ENCODE results near the gene GPR63.

Gene GPR63

GRCh38 chr6:96816301-96816817 is 20.9 kb downstream of the GPR63 start:
- no peak for DNase-seq

DNA sequence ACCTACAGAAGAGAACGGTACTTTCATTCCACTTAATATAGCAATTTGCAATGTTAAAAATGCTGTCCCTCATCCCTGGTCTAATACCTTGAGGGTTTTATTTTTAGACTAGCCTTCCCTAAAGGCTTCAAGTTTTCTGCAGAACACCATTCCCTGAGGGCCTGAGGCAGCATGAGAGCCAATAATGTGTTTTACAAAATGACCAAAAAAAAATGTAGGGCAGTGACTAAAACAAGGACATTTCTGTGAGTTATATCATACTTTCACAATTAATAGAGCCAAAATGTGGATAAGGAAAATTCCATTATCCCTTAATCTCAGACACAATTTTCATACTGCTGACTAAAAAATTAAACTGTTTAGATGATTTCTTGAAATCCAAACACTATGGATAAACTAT is 22.7 kb downstream of the GPR63 start:
- no peak for DNase-seq

- no peak for DNase-seq
Observed at GRCh38 chr6:96812077-96812703, 25.1 kb downstream of the GPR63 start.

DNA sequence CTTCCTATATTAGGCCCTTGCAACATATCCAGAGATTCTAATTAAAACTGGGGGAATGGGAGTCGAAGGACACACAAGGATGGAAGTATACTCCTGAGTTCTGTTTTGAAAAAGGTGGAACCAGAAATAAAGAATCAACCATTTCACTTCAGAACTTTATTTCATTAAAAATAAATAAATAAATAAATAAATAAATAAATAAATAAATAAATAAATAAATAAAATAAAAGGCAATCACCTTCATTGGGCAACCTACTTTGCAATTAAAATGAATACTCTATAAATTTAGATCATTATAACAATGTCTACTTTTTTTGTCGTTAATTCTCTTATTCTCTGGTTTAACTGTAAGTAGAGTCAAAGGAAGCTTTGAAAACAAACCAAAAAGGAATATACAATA is 25.6 kb downstream of the GPR63 start:
- no peak for DNase-seq

DNA sequence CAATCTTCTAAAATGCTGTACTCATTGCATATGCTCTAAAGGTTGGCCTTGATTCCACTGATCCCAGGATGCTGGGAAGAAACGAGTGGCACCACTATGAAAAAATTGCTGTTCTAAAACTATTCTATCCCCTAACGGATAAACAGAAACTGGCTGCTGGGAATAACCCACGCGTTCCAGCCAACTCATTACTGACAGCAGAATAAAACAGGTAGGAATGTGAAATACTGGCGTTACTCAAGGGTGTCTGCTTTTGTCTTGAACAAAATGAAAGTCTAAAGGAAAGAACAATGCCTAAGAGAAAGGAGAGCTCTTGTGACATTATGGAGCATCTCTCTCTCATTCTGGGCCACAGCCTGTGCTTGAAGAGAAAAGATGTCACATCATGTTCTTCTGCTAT is 26.1 kb downstream of the GPR63 start:
- DNase-seq, result no peak

DNA sequence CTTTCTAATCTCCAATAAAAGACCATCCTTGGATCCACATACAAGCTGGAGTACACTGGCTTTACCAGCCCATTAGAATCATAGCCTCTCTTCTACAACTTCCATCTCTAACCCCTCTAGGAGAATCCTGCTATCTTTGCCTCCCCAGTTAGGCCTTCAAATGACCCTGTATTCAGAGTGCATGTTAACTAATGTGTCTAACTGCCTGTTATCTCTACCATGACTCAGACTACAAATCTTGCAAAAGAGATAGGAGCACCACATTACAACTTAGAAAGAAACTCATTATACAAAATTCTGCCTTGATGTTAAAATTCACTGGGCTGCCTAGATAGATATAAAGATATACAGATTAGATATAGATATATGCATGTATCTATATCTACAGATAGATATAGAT is 28.2 kb downstream of the GPR63 start:
- no peak for DNase-seq

- no peak for DNase-seq
Observed at GRCh38 chr6:96803106-96803481, 34.2 kb downstream of the GPR63 start.

GRCh38 chr6:96795481-96795880 is 41.8 kb downstream of the GPR63 start:
- no peak for DNase-seq

DNA sequence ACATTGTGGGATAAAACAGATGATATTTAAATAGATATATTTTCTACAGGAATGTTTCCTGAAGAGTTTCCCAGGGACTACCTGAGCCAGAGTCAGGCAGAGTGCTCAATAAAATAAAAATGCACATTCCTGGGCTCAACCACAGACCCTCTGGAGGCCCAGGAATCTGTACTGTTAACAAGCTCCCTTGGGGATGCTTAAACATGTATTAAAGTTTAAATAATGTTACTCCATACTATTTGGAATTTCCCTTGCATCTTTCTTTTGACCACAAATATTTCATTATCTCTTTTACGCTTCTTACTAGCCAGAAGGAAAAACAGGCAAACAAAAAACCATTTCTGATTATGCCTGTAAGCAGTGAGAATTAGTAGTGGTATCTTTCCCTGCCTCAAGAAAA is 42.3 kb downstream of the GPR63 start:
- no peak for DNase-seq

DNA sequence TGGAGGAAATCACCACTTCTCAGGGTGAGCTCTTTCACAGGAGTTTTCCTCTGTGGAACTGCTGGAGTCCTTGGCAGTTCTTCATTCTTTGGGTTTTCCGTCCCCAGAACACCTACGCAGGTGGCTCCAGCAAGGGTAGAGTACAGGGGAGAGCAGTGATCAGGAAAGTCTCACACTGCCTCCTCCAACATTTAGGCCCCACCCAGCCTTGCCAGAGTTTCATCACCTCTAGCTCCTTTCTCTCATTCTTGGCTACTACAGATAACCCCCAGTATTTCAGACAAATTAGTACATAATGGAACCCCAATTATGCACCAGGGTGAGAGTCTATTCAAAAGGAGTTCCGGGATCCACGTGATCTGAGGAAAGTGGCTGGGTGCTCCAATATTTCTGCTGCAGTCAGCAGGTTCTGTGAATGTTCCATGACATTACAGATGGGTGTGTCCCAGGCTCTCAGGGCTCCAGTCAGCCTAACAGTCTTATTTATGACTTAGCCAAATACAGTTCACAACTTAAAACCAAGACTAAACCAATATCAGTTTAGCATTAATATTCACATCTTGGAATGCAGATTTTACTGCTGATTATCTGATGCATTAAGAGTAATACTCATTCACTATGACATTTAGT is 44.6 kb downstream of the GPR63 start:
- no peak for DNase-seq

DNA sequence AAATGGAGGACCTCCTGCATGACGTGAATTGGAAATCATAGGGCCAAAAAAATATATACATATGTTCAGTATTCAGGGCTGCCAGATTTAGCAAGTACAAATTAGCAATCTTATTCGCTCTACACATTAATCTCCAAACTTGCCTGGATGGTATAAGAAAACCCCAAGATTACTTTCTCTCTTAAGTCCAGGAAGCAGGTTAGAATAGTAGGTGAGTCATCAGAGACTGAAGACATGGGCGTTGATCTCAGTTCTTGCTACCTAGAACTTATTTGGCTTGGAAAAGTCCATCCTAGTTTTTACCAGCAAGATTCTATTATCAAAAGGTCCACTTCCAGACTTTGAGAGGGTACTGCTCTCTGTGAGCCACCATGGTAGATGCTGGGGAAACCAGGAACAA is 47.4 kb downstream of the GPR63 start:
- DNase-seq, result no peak

- DNase-seq, result peak; percentile 2
Observed at GRCh38 chr6:96787846-96788580, 49.3 kb downstream of the GPR63 start.

DNA sequence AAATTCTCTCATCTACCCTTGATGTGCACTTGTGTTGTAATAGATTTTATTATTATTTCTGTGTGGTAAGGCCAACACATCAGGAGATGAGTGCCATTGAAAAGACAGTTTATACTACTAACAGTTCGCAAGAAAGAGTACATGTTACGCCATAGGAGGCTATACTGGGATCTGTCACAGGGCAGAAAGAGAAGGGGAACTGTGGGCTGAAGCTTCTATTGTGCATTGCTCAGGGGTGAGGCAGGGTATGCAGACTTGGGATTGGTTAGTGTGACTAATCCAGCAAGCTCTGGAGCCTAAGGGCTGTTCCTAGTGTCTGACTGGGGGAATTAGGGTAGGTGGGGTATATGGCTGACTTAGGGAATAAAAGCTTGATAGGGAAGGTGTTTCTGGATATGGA is 50.9 kb downstream of the GPR63 start:
- DNase-seq, result no peak

DNA sequence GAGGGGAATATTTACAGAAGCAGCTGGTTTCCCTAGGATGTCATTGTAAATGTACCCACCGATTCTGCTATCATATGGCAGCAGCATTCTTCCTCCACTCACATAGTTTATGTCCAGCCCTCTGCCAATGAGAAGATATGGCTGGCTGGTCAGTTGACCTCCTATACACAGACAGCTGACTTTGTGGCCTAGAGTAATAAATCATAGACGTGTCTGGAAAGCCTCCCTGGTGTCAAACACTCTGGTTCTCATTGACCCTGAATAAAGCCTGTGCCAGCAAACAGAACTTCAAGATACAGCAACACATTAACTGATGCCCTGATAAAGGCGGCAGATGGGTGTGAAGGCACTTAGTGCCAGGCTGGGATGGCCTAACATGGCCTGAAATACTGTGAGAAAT is 52.6 kb downstream of the GPR63 start:
- DNase-seq, result no peak

DNA sequence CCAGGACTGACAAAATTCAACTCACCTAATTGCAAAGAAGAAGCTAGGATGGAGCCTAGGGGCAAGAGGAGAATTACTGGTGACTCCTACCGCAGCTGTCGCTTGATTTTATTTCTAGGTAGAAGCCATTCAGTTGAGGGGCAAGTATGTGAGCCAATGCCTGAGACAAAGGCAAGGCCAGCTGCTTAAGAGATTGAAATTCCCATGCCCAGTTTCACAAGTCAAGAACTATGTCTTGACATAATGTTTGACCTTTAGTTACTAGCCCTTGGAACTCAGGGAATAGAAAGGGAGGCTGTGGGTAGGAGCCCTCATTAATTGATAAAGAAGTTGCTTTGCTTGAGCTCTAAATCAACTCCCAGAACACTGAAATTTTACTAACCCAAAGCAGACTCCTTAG is 54.0 kb downstream of the GPR63 start:
- DNase-seq, result no peak

GRCh38 chr6:96781557-96781956 is 55.7 kb downstream of the GPR63 start:
- no peak for DNase-seq

DNA sequence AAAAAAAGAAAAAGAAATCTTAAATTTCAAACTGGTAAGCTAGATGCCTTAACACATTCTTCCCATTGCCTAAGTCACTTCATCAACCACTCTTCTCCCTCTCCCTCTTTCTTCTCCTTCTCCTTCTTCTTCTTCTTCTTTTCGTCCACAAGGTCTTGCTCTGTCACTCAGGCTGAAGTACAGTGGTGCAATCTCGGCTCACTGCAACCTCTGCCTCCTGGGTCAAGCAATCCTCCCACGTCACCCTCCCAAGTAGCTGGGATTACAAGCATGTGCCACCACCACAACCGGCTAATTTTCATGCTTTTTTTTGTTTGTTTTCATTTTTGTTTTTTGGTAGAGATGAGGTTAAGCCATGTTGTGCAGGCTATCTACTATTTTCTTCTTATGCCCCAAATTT is 60.2 kb downstream of the GPR63 start:
- DNase-seq, result no peak

GRCh38 chr6:96775727-96776400 is 61.4 kb downstream of the GPR63 start:
- DNase-seq, result no peak

- DNase-seq, result no peak
Observed at GRCh38 chr6:96766769-96767168, 70.5 kb downstream of the GPR63 start.

- no peak for DNase-seq
Observed at GRCh38 chr6:96762599-96762998, 74.7 kb downstream of the GPR63 start.

DNA sequence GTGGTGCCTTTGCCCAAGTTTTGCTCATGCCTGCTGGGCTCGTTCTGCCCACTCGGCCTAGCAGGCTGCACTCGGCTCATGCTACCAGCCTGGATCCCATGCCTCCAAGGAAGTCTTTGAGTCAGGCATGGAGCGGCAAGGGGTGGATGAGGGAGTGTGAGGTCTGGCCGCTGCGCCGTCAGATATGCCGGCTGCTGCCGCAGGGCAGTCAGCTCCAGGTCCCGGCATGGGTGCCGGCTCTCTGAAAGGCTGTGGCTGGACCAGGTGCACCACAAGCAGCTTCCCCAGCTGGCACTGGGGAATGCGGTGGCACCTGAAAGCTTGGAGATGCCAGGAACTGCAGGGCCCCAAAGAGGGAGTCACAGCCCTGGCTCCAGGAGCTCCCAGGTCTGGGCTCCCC is 75.5 kb downstream of the GPR63 start:
- DNase-seq, result no peak

GRCh38 chr6:96760153-96760687 is 77.1 kb downstream of the GPR63 start:
- DNase-seq, result no peak

GRCh38 chr6:96755096-96755495 is 82.2 kb downstream of the GPR63 start:
- DNase-seq, result no peak

Data from NCI-H2171 (cell line).